ENCODE measurements around the gene LKAAEAR1.
"Not testable (repeated sequence)": the region's sequence is repeated elsewhere in the genome, so short reads cannot be mapped to it uniquely, and the experiment has no call there.

LKAAEAR1 gene, protein sequence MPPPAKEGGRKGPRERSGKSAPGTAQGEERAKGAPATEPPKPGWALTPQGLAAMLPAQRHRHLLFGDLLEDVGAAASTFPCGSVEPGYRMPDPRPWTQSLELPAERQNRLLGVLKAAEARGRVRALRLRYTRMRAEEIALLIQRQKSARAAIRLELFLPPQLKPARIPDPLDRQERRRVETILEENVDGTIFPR

DNA sequence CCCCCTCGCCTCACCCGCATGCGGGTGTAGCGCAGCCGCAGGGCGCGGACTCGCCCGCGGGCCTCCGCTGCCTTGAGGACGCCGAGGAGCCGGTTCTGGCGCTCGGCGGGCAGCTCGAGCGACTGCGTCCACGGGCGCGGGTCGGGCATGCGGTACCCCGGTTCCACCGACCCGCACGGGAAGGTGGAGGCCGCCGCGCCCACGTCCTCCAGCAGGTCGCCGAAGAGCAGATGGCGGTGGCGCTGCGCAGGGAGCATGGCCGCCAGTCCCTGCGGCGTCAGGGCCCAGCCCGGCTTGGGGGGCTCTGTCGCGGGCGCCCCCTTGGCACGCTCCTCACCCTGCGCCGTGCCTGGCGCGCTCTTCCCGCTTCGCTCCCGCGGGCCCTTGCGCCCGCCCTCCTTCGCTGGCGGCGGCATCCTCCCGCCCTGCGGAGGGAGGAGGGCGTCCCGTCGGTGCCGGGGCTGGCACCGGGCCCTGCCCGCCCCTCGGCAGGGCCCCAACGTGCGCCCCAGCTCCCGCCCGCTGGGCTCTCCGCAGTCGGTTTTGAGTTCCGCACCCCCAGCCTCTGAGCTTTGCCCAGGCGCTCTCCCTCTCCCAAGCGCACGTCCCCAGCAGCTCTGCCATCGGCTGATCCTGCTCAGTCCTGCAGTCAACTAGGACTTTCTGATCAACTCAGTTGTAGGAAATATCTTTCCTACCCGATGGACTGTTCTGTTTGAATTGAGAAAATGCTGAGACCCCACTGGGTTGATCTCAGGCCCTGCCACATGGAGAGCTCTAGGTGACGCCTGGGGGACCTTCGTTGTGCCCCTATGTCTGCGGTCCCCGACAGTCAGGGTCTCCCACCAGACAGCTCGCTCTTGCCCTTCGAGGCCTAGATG is at the start of gene LKAAEAR1:
TSS of gene LKAAEAR1 (minus strand) at position 595 of the 881 bp plus-strand sequence. CDS start at position 416, 179 bp downstream.
- peak within 1 kb of the TSS; percentile 41 for H3K4me3 ChIP-seq (ENCODE audit: low read depth, low read length)
- TF ChIP-seq, protein P1, sequence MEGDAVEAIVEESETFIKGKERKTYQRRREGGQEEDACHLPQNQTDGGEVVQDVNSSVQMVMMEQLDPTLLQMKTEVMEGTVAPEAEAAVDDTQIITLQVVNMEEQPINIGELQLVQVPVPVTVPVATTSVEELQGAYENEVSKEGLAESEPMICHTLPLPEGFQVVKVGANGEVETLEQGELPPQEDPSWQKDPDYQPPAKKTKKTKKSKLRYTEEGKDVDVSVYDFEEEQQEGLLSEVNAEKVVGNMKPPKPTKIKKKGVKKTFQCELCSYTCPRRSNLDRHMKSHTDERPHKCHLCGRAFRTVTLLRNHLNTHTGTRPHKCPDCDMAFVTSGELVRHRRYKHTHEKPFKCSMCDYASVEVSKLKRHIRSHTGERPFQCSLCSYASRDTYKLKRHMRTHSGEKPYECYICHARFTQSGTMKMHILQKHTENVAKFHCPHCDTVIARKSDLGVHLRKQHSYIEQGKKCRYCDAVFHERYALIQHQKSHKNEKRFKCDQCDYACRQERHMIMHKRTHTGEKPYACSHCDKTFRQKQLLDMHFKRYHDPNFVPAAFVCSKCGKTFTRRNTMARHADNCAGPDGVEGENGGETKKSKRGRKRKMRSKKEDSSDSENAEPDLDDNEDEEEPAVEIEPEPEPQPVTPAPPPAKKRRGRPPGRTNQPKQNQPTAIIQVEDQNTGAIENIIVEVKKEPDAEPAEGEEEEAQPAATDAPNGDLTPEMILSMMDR (conservative IDR thresholded peaks at IDR 0.05; ENCODE audit: low read depth, low read length) = no peak
- DNase-seq (ENCODE audit: low read depth) = no peak

DNA sequence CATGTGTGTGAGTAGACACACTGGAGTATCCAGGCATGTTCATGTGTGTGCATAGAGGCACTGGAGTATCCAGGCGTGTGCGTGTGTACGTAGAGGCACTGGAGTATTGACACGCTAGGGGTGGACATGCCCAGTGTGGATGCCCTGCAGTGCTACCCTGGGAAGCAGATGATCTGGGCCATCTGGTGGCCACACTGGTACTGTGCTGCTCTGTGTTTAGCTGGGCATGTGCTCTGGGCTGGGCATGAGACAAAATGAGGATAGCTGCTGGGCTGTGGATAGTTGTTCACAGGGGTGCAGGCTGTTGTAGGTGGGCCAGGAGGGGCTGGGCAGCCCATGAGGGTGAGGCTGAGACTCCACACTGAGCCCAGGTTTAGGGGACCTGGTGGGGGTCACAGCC is 47.2 kb upstream of the LKAAEAR1 start:
- TF ChIP-seq, protein P1 (conservative IDR thresholded peaks at IDR 0.05; ENCODE audit: low read depth, low read length) = peak; percentile 38
- no peak overlapping the region for H3K4me3 ChIP-seq (ENCODE audit: low read depth, low read length)
- peak; percentile 24 for DNase-seq (ENCODE audit: low read depth)

DNA sequence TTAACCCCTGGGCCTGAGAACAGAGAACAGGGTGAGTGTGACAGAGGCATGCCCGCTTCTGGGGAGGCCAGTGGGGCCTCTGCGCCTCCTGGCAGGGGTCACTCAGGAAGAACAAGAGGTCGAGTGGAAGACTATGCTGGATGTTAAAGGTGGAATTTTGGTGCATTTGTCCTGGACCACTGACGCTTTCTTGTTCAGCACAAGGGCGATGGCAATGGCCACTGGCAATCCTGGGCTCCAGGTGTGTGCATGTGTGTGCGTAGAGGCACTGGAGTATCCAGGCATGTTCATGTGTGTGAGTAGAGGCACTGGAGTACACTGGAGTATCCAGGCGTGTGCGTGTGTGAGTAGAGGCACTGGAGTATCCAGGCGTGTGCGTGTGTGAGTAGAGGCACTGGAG is 46.7 kb upstream of the LKAAEAR1 start:
- TF ChIP-seq, protein P1 (conservative IDR thresholded peaks at IDR 0.05; ENCODE audit: low read depth, low read length) = no peak
- H3K4me3 ChIP-seq (ENCODE audit: low read depth, low read length) = no peak overlapping the region

DNA sequence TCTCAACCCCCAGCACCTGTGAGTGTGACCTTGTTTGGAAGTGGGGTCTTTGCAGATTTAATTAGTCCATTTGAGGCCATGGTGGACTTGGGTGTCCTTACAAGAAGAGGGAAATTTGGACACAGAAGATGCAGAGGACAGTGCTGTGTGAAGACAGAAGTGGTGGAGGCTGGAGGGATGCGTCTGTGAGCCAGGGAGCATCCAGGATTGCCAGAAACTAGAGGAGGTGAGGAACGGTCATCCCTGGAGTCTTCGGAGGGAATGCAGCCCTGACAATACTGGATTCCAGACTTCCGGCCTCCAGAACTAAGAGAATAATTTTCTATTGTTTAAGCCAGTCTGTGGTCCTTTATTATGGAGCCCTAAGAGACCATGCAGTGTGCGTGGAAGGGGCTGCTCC is 46.1 kb upstream of the LKAAEAR1 start:
- no peak for DNase-seq (ENCODE audit: low read depth)
- TF ChIP-seq, protein P1 (conservative IDR thresholded peaks at IDR 0.05; ENCODE audit: low read depth, low read length) = no peak
- no peak overlapping the region for H3K4me3 ChIP-seq (ENCODE audit: low read depth, low read length)

More for the DNA sequence above, 46.7 kb upstream of the LKAAEAR1 start:
- no peak for DNase-seq (ENCODE audit: low read depth)

DNA sequence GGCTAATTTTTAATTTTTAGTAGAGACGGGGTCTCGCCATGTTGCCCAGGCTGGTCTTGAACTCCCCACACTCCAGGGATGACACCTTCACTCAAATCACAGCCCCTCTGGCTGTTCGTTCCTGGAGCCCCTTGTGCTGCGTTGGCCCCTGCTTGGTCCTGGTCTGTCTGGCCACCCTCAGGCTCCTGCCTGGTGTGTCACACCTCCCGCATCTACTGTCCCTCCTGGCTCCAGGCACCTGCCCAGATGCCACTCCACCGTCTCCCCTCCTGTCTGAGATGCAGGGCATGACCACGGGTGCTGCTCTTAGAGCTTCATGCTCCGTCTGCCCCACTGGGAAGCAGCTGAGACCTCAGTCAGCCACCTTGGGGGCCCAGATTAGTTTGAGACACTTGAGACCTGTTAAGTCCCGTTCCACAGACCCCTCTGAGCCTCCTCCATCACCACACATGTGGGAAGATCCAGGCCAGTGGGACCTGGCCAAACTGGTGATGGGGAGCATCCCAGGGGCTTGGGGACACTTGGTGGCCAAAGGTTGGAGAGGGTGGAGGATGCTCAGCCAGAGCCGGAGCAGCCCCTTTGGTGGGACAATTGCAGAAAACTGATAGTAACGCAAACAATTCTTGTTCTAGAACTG is 45.1 kb upstream of the LKAAEAR1 start:
- TF ChIP-seq, protein P1 (conservative IDR thresholded peaks at IDR 0.05; ENCODE audit: low read depth, low read length) = no peak
- H3K4me3 ChIP-seq (ENCODE audit: low read depth, low read length) = no peak overlapping the region
- no peak for DNase-seq (ENCODE audit: low read depth)

DNA sequence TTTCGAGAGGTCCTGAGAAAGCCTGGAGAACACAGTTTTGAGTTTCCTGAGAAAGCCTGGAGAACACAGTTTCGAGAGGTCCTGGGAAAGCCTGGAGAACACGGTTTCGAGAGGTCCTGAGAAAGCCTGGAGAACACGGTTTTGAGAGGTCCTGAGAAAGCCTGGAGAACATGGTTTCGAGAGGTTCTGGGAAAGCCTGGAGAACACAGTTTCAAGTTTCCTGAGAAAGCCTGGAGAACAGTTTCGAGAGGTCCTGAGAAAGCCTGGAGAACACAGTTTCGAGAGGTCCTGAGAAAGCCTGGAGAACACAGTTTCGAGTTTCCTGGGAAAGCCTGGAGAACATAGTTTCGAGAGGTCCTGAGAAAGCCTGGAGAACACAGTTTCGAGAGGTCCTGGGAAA is 39.3 kb upstream of the LKAAEAR1 start:
- not testable (repeated sequence) for DNase-seq (ENCODE audit: low read depth); H3K4me3 ChIP-seq (ENCODE audit: low read depth, low read length)

DNA sequence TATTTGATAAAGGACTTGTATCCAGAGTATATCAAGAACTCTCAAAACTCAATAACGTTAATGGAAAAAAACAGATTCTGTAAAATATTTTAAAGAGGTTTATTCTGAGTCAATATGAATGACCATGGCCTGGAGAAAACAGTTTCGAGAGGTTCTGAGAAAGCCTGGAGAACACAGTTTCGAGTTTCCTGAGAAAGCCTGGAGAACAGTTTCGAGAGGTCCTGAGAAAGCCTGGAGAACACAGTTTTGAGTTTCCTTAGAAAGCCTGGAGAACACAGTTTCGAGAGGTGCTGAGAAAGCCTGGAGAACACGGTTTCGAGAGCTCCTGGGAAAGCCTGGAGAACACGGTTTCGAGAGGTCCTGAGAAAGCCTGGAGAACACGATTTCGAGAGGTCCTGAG is 38.7 kb upstream of the LKAAEAR1 start:
- DNase-seq (ENCODE audit: low read depth); H3K4me3 ChIP-seq (ENCODE audit: low read depth, low read length): not testable (repeated sequence)
